ENCODE data around the gene HOXB5. TPM values are rescaled to one million over a fixed set of nuclear protein-coding genes. Genes with fewer than 3 reads are reported as not detected.

HOXB5 gene
- total and polyA plus RNA-seq, 12 donors: 0.06 to 0.18 (median 0.15) TPM; not detected in 9

DNA sequence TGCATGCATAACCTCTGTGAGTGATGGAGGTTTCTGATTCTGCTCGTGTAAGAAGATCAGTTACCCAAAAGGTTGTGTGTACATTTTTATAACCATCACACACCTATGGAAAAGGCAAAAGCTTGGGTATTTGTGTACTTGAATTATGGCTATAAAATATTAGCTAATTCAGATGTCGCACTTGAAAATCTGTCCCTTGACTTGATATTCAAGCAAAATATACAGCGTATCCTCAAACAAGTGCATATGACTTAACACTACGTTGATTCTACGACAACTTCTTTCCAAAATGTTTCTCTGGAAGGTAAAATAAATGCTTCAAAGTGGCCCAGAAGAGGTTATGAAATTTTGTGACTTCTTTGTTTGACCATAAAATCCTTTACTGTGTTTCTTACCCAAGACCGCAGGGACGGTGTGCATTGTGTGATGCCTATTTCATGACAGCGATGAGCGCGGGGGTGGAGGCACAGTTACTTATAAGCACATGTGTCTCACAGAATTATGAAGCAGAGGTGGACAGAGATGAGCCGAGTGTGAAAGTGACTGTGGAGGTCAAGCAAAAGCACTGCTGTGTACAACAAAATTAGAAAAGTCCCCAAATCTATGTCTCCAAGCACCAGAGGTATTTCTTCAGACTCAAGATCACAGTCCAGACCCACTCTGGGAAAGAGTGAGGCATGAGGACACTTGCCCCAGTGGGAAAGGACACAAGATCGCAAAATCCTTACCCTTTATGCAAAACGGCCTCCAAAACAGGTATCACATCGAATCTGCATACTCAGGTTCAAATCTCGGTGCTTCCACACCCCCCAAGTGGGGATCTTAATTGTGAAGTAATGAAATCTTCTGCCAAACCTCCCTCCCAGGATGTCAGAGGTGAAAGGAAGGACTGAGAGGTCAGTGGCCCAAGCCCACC, 36.7 kb upstream of the HOXB5 start:
- TF ChIP-seq, protein P1, sequence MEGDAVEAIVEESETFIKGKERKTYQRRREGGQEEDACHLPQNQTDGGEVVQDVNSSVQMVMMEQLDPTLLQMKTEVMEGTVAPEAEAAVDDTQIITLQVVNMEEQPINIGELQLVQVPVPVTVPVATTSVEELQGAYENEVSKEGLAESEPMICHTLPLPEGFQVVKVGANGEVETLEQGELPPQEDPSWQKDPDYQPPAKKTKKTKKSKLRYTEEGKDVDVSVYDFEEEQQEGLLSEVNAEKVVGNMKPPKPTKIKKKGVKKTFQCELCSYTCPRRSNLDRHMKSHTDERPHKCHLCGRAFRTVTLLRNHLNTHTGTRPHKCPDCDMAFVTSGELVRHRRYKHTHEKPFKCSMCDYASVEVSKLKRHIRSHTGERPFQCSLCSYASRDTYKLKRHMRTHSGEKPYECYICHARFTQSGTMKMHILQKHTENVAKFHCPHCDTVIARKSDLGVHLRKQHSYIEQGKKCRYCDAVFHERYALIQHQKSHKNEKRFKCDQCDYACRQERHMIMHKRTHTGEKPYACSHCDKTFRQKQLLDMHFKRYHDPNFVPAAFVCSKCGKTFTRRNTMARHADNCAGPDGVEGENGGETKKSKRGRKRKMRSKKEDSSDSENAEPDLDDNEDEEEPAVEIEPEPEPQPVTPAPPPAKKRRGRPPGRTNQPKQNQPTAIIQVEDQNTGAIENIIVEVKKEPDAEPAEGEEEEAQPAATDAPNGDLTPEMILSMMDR (IDR thresholded peaks at IDR 0.05): no peak
- no peaks in the 10 kb centered on the region for H3K9me3 ChIP-seq
- H3K27ac ChIP-seq: no peak overlapping the region
- H3K36me3 ChIP-seq: no peaks in the 10 kb centered on the region
- ATAC-seq (no peak), DNase-seq (no peak)
- intact Hi-C loops (cut with DNase I): no loop called here
- WGBS, 2 donors: 23 to 26% methylated on average over 15 of the region's 15 CpGs
- H3K4me3 ChIP-seq: no peak overlapping the region
- peaks cover 72 to 100% (median 100%) of the 10 kb centered on the region in 7 donors for H3K27me3 ChIP-seq
- H3K4me1 ChIP-seq: peaks cover 5 to 31% (median 19%) of the 10 kb centered on the region in 9 donors

DNA sequence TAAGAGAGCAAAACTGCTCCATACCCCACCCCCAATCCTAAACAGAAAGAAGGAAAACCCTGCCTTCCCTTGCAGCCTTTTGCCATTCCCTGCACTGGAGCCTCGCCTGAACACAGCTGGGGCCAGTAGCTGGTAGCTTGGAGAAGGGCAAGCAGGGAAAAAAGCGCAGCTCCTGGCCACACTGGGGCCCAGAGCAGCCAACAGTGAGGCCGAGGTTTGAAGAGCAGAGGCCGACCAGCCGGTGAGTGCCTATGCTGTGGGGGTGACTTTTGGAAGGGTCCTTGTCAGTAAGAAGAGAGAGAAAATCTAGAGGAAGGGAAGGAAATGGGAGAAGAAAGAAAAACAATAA, 35.8 kb upstream of the HOXB5 start:
- TF ChIP-seq, protein P1 (IDR thresholded peaks at IDR 0.05): no peak
- no peaks in the 10 kb centered on the region for H3K36me3 ChIP-seq
- peaks cover 72 to 100% (median 100%) of the 10 kb centered on the region in 7 donors for H3K27me3 ChIP-seq

DNA sequence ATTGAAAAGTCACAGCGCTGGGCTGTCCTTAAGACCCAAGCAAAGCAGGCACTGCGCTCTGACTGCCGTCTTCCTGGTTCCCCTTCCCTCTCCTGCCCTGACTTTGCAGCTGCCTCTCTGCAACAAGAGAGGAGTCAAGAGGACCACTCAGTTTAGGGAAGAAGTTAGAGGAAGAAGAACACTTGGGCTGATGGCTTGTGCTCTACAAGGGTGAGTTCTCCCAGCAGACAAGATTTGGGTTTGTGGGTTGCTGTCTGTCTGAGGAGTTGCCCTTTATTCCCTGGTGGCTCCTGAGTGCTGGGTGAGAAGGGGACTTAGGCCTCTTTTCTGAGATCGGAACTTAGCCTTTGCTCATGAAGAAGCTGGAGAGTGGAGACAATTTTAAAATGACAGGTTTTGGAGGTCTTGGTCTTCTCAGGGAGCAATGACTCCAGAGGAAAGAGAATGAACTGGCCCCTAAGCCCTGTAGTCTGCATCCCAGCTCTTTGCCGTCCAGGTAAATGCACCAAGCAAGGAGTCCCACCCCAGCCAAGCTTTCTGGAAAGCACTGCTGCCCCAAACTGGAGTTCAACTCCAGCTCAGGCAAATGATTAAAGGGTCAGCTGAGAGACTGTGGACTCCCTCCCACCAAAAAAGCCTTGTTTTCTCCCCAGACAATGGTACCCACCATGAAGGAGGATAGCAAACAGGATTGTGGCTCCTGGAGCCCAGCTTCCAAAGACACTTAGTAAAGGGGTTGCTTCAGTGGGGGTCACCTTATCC, 35.3 kb upstream of the HOXB5 start:
- H3K4me3 ChIP-seq: no peak overlapping the region
- H3K9me3 ChIP-seq: no peaks in the 10 kb centered on the region
- intact Hi-C loops (cut with DNase I): no loop called here
- no peaks in the 10 kb centered on the region for H3K36me3 ChIP-seq
- H3K4me1 ChIP-seq: peaks cover 7 to 34% (median 25%) of the 10 kb centered on the region in 9 donors
- DNase-seq (no peak), ATAC-seq (no peak)
- H3K27me3 ChIP-seq: peaks cover 72 to 100% (median 100%) of the 10 kb centered on the region in 7 donors
- H3K27ac ChIP-seq: no peak overlapping the region
- TF ChIP-seq, protein P1 (IDR thresholded peaks at IDR 0.05): no peak
- 16 to 22% methylated on average over 5 of the region's 5 CpGs for WGBS, 2 donors

More for the DNA sequence above, 35.8 kb upstream of the HOXB5 start:
- Histone ChIP-seq H3K4me3 (no peak overlapping the region), H3K9me3 (no peaks in the 10 kb centered on the region), H3K4me1 (peaks cover 7 to 37% (median 25%) of the 10 kb centered on the region in 9 donors), H3K27ac (no peak overlapping the region)
- no peak for ATAC-seq
- no peak for DNase-seq
- WGBS, 2 donors: 13 to 16% methylated on average over 5 of the region's 5 CpGs
- intact Hi-C loops (cut with DNase I): no loop called here
